ENCODE data around the gene NACC2. TPM values are rescaled to one million over a fixed set of nuclear protein-coding genes. Genes with fewer than 3 reads are reported as not detected.
"Not testable (repeated sequence)": the region's sequence is repeated elsewhere in the genome, so short reads cannot be mapped to it uniquely, and the experiment has no call there.

Gene NACC2
- total RNA-seq, 2 experiments from 2014 or later = 5.6 to 6.4 TPM

DNA sequence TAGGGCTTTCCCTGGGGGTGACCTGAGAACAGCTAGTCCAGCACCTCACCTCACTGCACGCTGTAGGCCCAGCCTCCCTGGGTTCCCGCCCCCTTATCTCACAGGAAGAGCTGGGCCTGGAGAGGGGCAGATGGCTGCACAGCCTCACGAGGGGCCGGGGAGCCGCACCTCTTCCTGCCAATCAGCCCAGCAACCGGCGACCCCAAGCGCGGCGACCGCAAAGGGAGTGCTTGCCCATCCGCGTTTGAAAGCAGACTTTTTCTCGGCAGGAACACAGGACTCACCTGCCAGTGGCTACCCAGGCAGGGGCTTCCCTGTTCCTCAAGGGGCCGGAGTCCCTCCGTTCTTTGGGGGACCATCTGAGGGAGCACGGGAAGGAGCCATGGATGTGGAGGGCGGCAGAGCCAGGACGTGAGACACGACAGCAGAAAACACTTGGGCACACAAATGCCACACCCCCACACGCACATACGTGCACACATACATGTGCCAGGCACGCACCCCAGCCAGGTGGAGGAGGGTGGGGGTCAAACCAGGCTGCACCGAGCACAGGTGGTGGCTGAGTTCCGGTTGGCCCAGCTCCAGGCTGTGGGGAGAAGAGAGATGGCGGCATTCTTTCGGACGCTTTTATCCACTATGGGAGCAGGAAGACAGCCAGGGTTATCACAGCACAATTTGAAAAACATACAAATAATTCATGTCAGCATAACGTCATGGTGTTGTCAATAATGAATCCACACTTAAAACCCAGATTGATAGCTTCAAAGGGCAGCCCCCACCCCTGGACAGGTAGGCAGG, 12.3 kb upstream of the NACC2 start:
- peaks cover 15% of the 10 kb centered on the region for H3K36me3 Mint-ChIP-seq (ENCODE audit: low read depth)
- ChIA-PET POLR2A (interaction anchor here (1.2 to 4.9 kb wide), 5 partner anchors 10 to 54 kb away, joined by 4 to 51 read pairs (median 7); partner anchors contain the start of genes NACC2 and TMEM250), CTCF (interaction anchor here (1.1 to 2.0 kb wide), 4 partner anchors 10 to 140 kb away, joined by 4 to 8 read pairs (median 5); no protein-coding TSS in a partner anchor)
- H3K4me1 Mint-ChIP-seq (ENCODE audit: low read depth) = peaks cover 63% of the 10 kb centered on the region
- peak overlapping the region; percentile 75 for H3K4me3 Mint-ChIP-seq
- ATAC-seq = peak; percentile 43
- peak overlapping the region; percentile 94 for H3K27ac Mint-ChIP-seq
- peak; percentile 85 for DNase-seq
- H3K27me3 Mint-ChIP-seq (ENCODE audit: low read depth) = no peaks in the 10 kb centered on the region
- H3K9me3 Mint-ChIP-seq (ENCODE audit: insufficient read depth) = no peaks in the 10 kb centered on the region

- Mint-ChIP-seq H3K36me3 (ENCODE audit: low read depth) (peaks cover 10% of the 10 kb centered on the region), H3K27me3 (ENCODE audit: low read depth) (no peaks in the 10 kb centered on the region), H3K4me1 (ENCODE audit: low read depth) (peaks cover 45% of the 10 kb centered on the region), H3K4me3 (peak overlapping the region; percentile 41), H3K27ac (peak overlapping the region; percentile 72), H3K9me3 (ENCODE audit: insufficient read depth) (no peaks in the 10 kb centered on the region)
- ChIA-PET POLR2A (interaction anchor here (0.6 to 4.9 kb wide), 4 partner anchors 9 to 433 kb away, joined by 3 to 51 read pairs (median 6); partner anchors contain the start of gene TMEM250), CTCF (interaction anchor here (1.0 to 1.4 kb wide), 2 partner anchors 11 to 16 kb away, joined by 4 to 5 read pairs; no protein-coding TSS in a partner anchor)
- DNase-seq = no peak
- ATAC-seq = no peak
Measured at GRCh38 chr9:136105398-136106135, 10.5 kb upstream of the NACC2 start.

DNA sequence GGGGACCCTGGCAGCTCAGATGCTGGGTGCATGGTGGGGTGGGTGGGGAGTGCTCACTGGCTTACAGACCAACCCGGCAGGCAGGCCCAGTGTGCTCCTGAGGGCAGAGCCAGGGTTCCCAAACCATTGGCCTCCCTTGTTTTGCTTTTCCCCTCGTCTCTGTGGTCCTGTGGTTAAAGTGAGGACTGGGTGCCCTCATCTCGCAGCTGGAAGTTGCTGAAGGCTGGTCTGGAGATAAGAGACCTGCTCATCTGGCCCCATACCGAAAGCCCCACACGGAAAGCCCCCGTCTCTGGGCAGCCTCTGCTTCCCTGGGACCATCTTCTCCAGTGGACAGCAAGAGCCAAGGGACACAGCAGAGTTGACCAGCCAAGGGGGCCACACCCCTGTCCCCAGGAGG, 9.8 kb upstream of the NACC2 start:
- ChIA-PET POLR2A (interaction anchor here (0.7 to 1.7 kb wide), 3 partner anchors 8 to 13 kb away, joined by 3 to 8 read pairs (median 5); partner anchors contain the start of gene NACC2), CTCF (no interaction called here)
- H3K4me1 Mint-ChIP-seq (ENCODE audit: low read depth) = peaks cover 41% of the 10 kb centered on the region
- H3K27ac Mint-ChIP-seq = peak overlapping the region; percentile 34
- ATAC-seq = no peak
- no peak overlapping the region for H3K4me3 Mint-ChIP-seq
- DNase-seq = no peak
- no peaks in the 10 kb centered on the region for H3K9me3 Mint-ChIP-seq (ENCODE audit: insufficient read depth)
- H3K27me3 Mint-ChIP-seq (ENCODE audit: low read depth) = no peaks in the 10 kb centered on the region
- peaks cover 8% of the 10 kb centered on the region for H3K36me3 Mint-ChIP-seq (ENCODE audit: low read depth)

DNA sequence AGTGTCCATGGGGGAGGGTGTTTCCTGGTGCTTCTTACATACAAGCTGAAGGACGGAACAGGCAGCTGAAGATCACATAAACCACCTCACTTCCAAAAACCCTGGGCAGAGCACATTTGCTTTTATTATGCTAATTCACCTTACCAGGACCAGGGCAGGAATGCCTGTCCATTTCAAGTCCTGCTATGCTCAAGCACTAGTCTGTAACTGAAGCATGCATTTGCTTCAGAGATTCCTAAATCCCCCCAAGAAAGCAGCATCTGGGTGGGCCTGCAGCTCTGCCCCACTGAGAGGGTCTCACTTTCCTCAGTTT, 9.4 kb upstream of the NACC2 start:
- POLR2A ChIA-PET = interaction anchor here (0.7 to 1.7 kb wide), 3 partner anchors 8 to 13 kb away, joined by 3 to 8 read pairs (median 5); partner anchors contain the start of gene NACC2
- Mint-ChIP-seq H3K9me3 (ENCODE audit: insufficient read depth) (no peaks in the 10 kb centered on the region), H3K4me3 (no peak overlapping the region), H3K27me3 (ENCODE audit: low read depth) (no peaks in the 10 kb centered on the region), H3K27ac (no peak overlapping the region), H3K36me3 (ENCODE audit: low read depth) (peaks cover 8% of the 10 kb centered on the region), H3K4me1 (ENCODE audit: low read depth) (peaks cover 41% of the 10 kb centered on the region)
- no peak for ATAC-seq
- CTCF ChIA-PET = no interaction called here
- no peak for DNase-seq

DNA sequence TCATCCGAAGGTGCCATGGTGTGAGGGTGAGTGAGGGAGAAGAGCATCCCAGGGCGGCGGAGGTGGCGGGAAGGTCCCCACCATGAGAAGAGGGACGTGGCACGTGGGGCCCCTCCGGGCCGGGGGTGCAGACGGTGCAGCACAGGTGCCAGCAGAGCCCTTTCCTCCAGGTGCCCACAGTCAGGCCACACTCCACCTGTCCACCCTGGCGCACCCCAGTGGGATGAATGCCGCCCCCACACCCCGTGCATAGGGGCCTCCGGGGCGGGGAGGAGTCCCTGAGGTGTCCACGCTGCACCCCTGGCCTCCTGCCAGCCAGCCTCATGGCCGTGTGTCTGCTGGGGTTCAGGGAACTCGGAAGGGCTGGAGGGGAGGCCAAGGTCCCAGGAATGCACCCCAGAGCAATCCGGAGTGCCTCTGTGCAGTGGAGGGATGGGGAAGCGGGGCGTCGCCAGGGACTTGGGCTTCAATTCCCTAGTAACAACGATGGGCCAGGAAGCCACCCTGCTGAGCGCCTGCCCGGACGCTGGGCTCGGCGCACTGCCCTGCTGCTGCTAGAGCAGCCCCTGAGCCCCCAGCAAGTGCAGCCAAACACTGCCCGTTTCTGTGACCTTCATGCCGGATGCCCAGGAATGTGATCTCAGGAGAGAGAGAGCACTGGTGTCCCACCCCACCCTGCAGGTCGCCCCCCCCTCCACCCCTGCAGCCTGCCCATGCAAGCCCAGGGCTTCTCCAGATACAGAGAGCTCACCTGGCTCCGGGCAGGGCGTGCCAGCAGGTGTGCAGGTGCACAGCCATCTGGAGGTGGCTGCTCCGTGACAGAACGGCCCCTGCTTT, 8.8 kb upstream of the NACC2 start:
- Mint-ChIP-seq H3K9me3 (ENCODE audit: insufficient read depth) (no peaks in the 10 kb centered on the region), H3K27ac (no peak overlapping the region), H3K27me3 (ENCODE audit: low read depth) (no peaks in the 10 kb centered on the region), H3K4me1 (ENCODE audit: low read depth) (peaks cover 46% of the 10 kb centered on the region), H3K4me3 (no peak overlapping the region), H3K36me3 (ENCODE audit: low read depth) (peaks cover 8% of the 10 kb centered on the region)
- no peak for DNase-seq
- ChIA-PET POLR2A (interaction anchor here (0.7 to 1.7 kb wide), 3 partner anchors 9 to 14 kb away, joined by 3 to 8 read pairs (median 5); partner anchors contain the start of gene NACC2), CTCF (no interaction called here)
- no peak for ATAC-seq

- peaks cover 32% of the 10 kb centered on the region for H3K4me1 Mint-ChIP-seq (ENCODE audit: low read depth)
- DNase-seq; H3K27ac Mint-ChIP-seq; H3K4me3 Mint-ChIP-seq; H3K9me3 Mint-ChIP-seq (ENCODE audit: insufficient read depth); H3K36me3 Mint-ChIP-seq (ENCODE audit: low read depth); CTCF ChIA-PET; H3K27me3 Mint-ChIP-seq (ENCODE audit: low read depth); ATAC-seq: not testable (repeated sequence)
- POLR2A ChIA-PET = interaction anchor here (1.6 kb wide), 1 partner anchor 8 kb away, joined by 4 read pairs; no protein-coding TSS in a partner anchor
Measured at GRCh38 chr9:136101615-136102074, 6.6 kb upstream of the NACC2 start.

GRCh38 chr9:136100700-136101614, 5.9 kb upstream of the NACC2 start:
- DNase-seq (no peak), ATAC-seq (no peak)
- POLR2A ChIA-PET = interaction anchor here (1.3 to 1.6 kb wide), 2 partner anchors 8 to 17 kb away, joined by 4 read pairs; no protein-coding TSS in a partner anchor
- Mint-ChIP-seq H3K4me1 (ENCODE audit: low read depth) (peaks cover 28% of the 10 kb centered on the region), H3K4me3 (no peak overlapping the region), H3K27me3 (ENCODE audit: low read depth) (peaks cover 7% of the 10 kb centered on the region), H3K27ac (no peak overlapping the region), H3K36me3 (ENCODE audit: low read depth) (no peaks in the 10 kb centered on the region), H3K9me3 (ENCODE audit: insufficient read depth) (no peaks in the 10 kb centered on the region)
- CTCF ChIA-PET = no interaction called here

DNA sequence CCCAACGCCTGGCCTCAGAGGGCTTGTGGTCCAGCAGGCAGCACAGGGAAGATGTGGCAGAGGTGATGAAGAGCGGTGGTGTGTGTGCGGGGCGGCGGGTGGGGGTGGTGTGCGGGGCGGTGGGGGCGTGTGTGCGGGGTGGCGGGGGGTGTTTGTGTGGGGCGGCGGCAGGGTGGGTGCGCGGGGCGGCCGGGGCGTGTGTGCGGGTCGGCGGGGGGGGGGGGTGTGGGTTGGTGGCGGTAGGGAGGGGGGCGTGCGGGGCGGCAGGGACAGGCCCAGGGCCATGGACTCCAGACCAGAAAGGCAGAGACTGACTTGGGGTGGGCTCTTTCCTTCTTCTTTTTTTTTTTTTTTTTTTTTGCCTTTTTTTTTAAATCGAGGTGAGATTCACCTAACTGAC, 4.5 kb upstream of the NACC2 start:
- POLR2A ChIA-PET = no interaction called here
- Mint-ChIP-seq H3K4me1 (ENCODE audit: low read depth) (peaks cover 19% of the 10 kb centered on the region), H3K4me3 (no peak overlapping the region), H3K9me3 (ENCODE audit: insufficient read depth) (no peaks in the 10 kb centered on the region), H3K36me3 (ENCODE audit: low read depth) (no peaks in the 10 kb centered on the region), H3K27ac (no peak overlapping the region), H3K27me3 (ENCODE audit: low read depth) (peaks cover 7% of the 10 kb centered on the region)
- CTCF ChIA-PET = no interaction called here
- no peak for DNase-seq
- no peak for ATAC-seq

DNA sequence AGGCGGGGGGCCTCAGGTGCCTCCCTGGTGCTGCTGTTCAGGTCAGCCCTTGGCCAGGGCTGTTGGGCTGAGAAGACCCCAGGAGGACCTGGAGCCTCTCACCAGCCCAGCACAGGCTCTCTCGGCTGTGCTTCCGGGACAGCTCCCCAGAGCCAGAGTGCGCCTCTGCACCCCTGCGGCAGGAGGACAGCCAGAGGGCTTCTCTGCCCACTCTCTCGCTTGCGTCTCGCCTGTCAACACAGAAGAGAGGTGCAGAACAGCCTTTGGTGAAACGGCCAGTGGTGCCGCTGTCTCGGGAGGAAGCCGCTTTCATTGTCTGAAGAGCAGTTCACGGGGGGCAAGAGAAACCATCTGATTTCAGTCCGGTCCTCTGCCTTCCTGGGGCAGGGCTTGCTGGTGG, 3.8 kb upstream of the NACC2 start:
- H3K4me3 Mint-ChIP-seq = no peak overlapping the region
- H3K9me3 Mint-ChIP-seq (ENCODE audit: insufficient read depth) = no peaks in the 10 kb centered on the region
- DNase-seq (no peak), ATAC-seq (no peak)
- ChIA-PET POLR2A (interaction anchor here (0.7 to 1.9 kb wide), 3 partner anchors 8 to 10 kb away, joined by 3 to 7 read pairs (median 4); no protein-coding TSS in a partner anchor), CTCF (no interaction called here)
- peak overlapping the region; percentile 60 for H3K27ac Mint-ChIP-seq
- peaks cover 7% of the 10 kb centered on the region for H3K27me3 Mint-ChIP-seq (ENCODE audit: low read depth)
- H3K36me3 Mint-ChIP-seq (ENCODE audit: low read depth) = no peaks in the 10 kb centered on the region
- peaks cover 20% of the 10 kb centered on the region for H3K4me1 Mint-ChIP-seq (ENCODE audit: low read depth)

DNA sequence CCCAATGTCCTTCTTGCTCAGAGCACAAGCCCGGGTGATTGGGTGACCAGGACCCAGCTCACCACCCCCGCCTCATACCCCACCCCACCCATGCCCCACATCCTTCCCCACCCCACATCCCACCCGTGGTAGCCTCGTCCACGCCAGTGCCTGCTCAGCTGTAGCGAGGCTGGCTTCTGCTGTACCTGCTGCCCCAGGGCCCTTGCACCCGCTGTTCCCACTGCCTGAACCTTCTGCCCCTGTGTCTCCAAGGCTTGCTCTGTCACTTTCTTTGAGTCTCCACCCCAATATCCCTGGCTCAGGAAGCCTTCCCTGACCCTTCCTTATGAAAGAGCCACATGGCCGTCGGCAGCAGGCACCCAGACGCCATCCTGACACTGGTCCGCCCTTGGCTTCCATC, 3.1 kb upstream of the NACC2 start:
- H3K9me3 Mint-ChIP-seq (ENCODE audit: insufficient read depth) = no peaks in the 10 kb centered on the region
- H3K4me3 Mint-ChIP-seq = no peak overlapping the region
- ATAC-seq (no peak), DNase-seq (no peak)
- CTCF ChIA-PET = no interaction called here
- H3K36me3 Mint-ChIP-seq (ENCODE audit: low read depth) = no peaks in the 10 kb centered on the region
- H3K27ac Mint-ChIP-seq = no peak overlapping the region
- H3K4me1 Mint-ChIP-seq (ENCODE audit: low read depth) = peaks cover 24% of the 10 kb centered on the region
- H3K27me3 Mint-ChIP-seq (ENCODE audit: low read depth) = peaks cover 7% of the 10 kb centered on the region
- POLR2A ChIA-PET = interaction anchor here (0.7 to 1.9 kb wide), 3 partner anchors 8 to 11 kb away, joined by 3 to 7 read pairs (median 4); no protein-coding TSS in a partner anchor

All from activated CD8-positive, alpha-beta T cell treated with anti-CD3 and anti-CD28 coated beads, Interleukin-2, amount 10 ng/mL, durations not matched to agents 7 days and 5 days (primary cell).